HepG2 (cell line): Measurements from ENCODE around the gene TBC1D20. TPM values are rescaled to one million over a fixed set of nuclear protein-coding genes. Genes with fewer than 3 reads are reported as not detected.

Source experiments
- ASH2L ChIP-seq: fragments of 300-600, 200-600 bp; sonication (generic); IDR thresholded peaks from 2 replicates; pipeline ENCODE4 v1.7.0; 2017; ENCODE audit warnings: low read depth, mild to moderate bottlenecking, moderate library complexity, mixed read lengths, low read length; ENCODE audit not compliant: insufficient read length
- CREBL2 ChIP-seq: sonication (generic); formaldehyde crosslinking; IDR thresholded peaks from 2 replicates; pipeline ENCODE4 v1.8.1; 2023; ENCODE audit warnings: missing genetic modification reagents, mild to moderate bottlenecking, borderline replicate concordance
- EED ChIP-seq: sonication (generic); formaldehyde crosslinking; IDR thresholded peaks from 2 replicates; pipeline ENCODE4 v1.5.0; 2020; ENCODE audit warnings: mild to moderate bottlenecking, missing genetic modification reagents
- ETV5 ChIP-seq: IDR thresholded peaks from 2 replicates; pipeline ENCODE4 v1.6.1; 2018; ENCODE audit warnings: missing biosample characterization, missing genetic modification reagents, inconsistent platforms, borderline replicate concordance
- FUBP1 ChIP-seq: sonication (generic); formaldehyde crosslinking; IDR thresholded peaks from 2 replicates; pipeline ENCODE4 v1.5.1; 2020; ENCODE audit warnings: missing genetic modification reagents, mild to moderate bottlenecking, borderline replicate concordance
- GRHL1 ChIP-seq: sonication (generic); formaldehyde crosslinking; conservative IDR thresholded peaks from 2 replicates; pipeline ENCODE4 v1.8.0; 2022; ENCODE audit warnings: missing genetic modification reagents
- KLF13 ChIP-seq: sonication (generic); formaldehyde crosslinking; IDR thresholded peaks from 2 replicates; pipeline ENCODE4 v1.4.0; 2020; ENCODE audit warnings: mild to moderate bottlenecking, missing genetic modification reagents
- MEIS1 ChIP-seq: sonication (generic); formaldehyde crosslinking; IDR thresholded peaks from 2 replicates; pipeline ENCODE4 v1.9.0; 2021; ENCODE audit warnings: mild to moderate bottlenecking, missing genetic modification reagents, moderate library complexity, borderline replicate concordance
- MLLT10 ChIP-seq: sonication (generic); formaldehyde crosslinking; IDR thresholded peaks from 2 replicates; pipeline ENCODE4 v1.4.0; 2020; ENCODE audit warnings: missing genetic modification reagents
- NR3C1 ChIP-seq: sonication (generic); formaldehyde crosslinking; IDR thresholded peaks from 2 replicates; pipeline ENCODE4 v1.4.0; 2020; ENCODE audit warnings: missing genetic modification reagents
- PCBP2 ChIP-seq: fragments of 200-400 bp; formaldehyde crosslinking; optimal IDR thresholded peaks from 2 replicates; pipeline ENCODE3; 2018; ENCODE audit warnings: low read length, low read depth; ENCODE audit not compliant: poor library complexity, severe bottlenecking
- REST ChIP-seq, 2 experiments: IDR thresholded peaks; 2 replicates each; pipeline ENCODE4 v1.6.1; 2011 to 2012; ENCODE audit warnings: low read length in 2 of 2, borderline replicate concordance in 1 of 2, low read depth in 1 of 2, mild to moderate bottlenecking in 1 of 2, moderate library complexity in 1 of 2
- SATB2 ChIP-seq: sonication (generic); formaldehyde crosslinking; IDR thresholded peaks from 2 replicates; pipeline ENCODE4 v1.5.0; 2020; ENCODE audit warnings: missing genetic modification reagents
- SMAD1 ChIP-seq: sonication (generic); formaldehyde crosslinking; IDR thresholded peaks from 2 replicates; pipeline ENCODE4 v1.4.0; 2020; ENCODE audit warnings: missing genetic modification reagents, low read depth, mild to moderate bottlenecking, borderline replicate concordance
- TCF7L2 ChIP-seq: IDR thresholded peaks from 2 replicates; pipeline ENCODE4 v1.6.1; 2011; ENCODE audit warnings: mild to moderate bottlenecking, low read depth, low read length, moderate library complexity
- ZNF12 ChIP-seq: sonication (generic); formaldehyde crosslinking; IDR thresholded peaks from 2 replicates; pipeline ENCODE4 v1.5.0; 2020; ENCODE audit warnings: missing genetic modification reagents
- ZNF703 ChIP-seq: sonication (generic); formaldehyde crosslinking; IDR thresholded peaks from 2 replicates; pipeline ENCODE4 v1.5.1; 2020; ENCODE audit warnings: missing genetic modification reagents, mild to moderate bottlenecking, moderate library complexity, borderline replicate concordance
- ZNF749 ChIP-seq: sonication (generic); formaldehyde crosslinking; IDR thresholded peaks from 2 replicates; pipeline ENCODE4 v1.8.0; 2022; ENCODE audit warnings: mild to moderate bottlenecking, missing genetic modification reagents, moderate library complexity, borderline replicate concordance
- ZNF776 ChIP-seq: sonication (generic); formaldehyde crosslinking; IDR thresholded peaks from 2 replicates; pipeline ENCODE4 v1.4.0; 2020; ENCODE audit warnings: mild to moderate bottlenecking, missing genetic modification reagents
- ZSCAN22 ChIP-seq: sonication (generic); formaldehyde crosslinking; IDR thresholded peaks from 2 replicates; pipeline ENCODE4 v1.4.0; 2020; ENCODE audit warnings: mild to moderate bottlenecking, missing genetic modification reagents
- ZZZ3 ChIP-seq: sonication (generic); formaldehyde crosslinking; IDR thresholded peaks from 2 replicates; pipeline ENCODE4 v1.4.0; 2020; ENCODE audit warnings: missing genetic modification reagents, mild to moderate bottlenecking, borderline replicate concordance
- polyA plus RNA-seq, 8 experiments: library from polyadenylated mRNA; depleted of rRNA in 3 of 8; stranded (reverse) in 7 of 8; unstranded in 1 of 8; fragments of >200 nt; fragmentation: Illumina TruSeq in 4 of 8; extraction: Trizol in 4 of 8; gene quantifications; 2 replicates each; pipeline versions ENCODE4 v1.2.1 to v1.2.3, GENCODE V29; 2011 to 2016; ENCODE audit warnings: low read depth in 4 of 8, missing spikeins in 1 of 8, mixed read lengths in 1 of 8; ENCODE audit not compliant: insufficient read depth in 1 of 8
- total RNA-seq, 5 experiments: library from RNA; depleted of rRNA; stranded (reverse); fragments of >200 nt; fragmentation: Illumina TruSeq; extraction: Trizol; gene quantifications; 2 replicates each; pipeline ENCODE4 v1.2.3, GENCODE V29; 2016; ENCODE audit warnings: low read depth in 1 of 5

TBC1D20 gene
- total and polyA plus RNA-seq, 2 of the 13 experiments (the other 11 are each of a cell fraction or from before 2014, with no cell fraction given): 36.6 to 47.1 TPM

- TF ChIP-seq PCBP2 (no peak), ZNF12 (CRISPR knock-in tag) (no peak), ZSCAN22 (CRISPR knock-in tag) (0 out of 2 replicates have a peak, but pooled peaks have one; percentile 15), ZNF703 (CRISPR knock-in tag) (no peak), GRHL1 (CRISPR knock-in tag) (no peak), TCF7L2 (no peak), ZNF776 (CRISPR knock-in tag) (peak; percentile 19; the same call in 1 of the 2 replicates), REST (IDR thresholded peaks at IDR 0.05; ENCODE audit: borderline replicate concordance in 1 of 2, low read depth in 1 of 2, low read length in 2 of 2) (no peak), SATB2 (CRISPR knock-in tag) (no peak; the same call in 1 of the 2 replicates), ETV5 (no peak), MLLT10 (CRISPR knock-in tag) (no peak), KLF13 (no peak; the same call in 1 of the 2 replicates), EED (CRISPR knock-in tag) (no peak), NR3C1 (CRISPR knock-in tag) (no peak), ZZZ3 (CRISPR knock-in tag) (no peak; the same call in 1 of the 2 replicates), FUBP1 (CRISPR knock-in tag) (no peak), ZNF749 (CRISPR knock-in tag) (peak; percentile 35), ASH2L (no peak), MEIS1 (peak; percentile 30; the same call in 1 of the 2 replicates), SMAD1 (CRISPR knock-in tag) (no peak), CREBL2 (CRISPR knock-in tag) (no peak)
Observed at GRCh38 chr20:461254-462198, 807 bp downstream of the TBC1D20 start (continued).
